Mucosa of descending colon (tissue), 3 donors: ENCODE data around the gene SERPING1. TPM values are rescaled to one million over a fixed set of nuclear protein-coding genes. Genes with fewer than 3 reads are reported as not detected.
A peak's percentile ranks its signal among the peaks of the same experiment; 100 is the strongest.
"Not testable (repeated sequence)": the region's sequence is repeated elsewhere in the genome, so short reads cannot be mapped to it uniquely, and the experiment has no call there.

Experiments
- ATAC-seq: fragments of 200-7000 bp; cut with Tn5 transposase; one replicate; pipeline ENCODE4 v1.9.1; 2020; ENCODE audit warnings: mild to moderate bottlenecking, moderate library complexity
- DNase-seq, 3 donors: peaks; one replicate each; pipeline ENCODE4 v3.0.0-alpha.2; 2020
- H3K36me3 ChIP-seq: fragments of 200-600 bp; one replicate; pipeline ENCODE4 v1.8.0; 2021; ENCODE audit warnings: low read depth, mild to moderate bottlenecking
- H3K4me1 ChIP-seq: fragments of 200-600 bp; one replicate; pipeline ENCODE4 v1.8.0; 2021; ENCODE audit warnings: low read depth, mild to moderate bottlenecking
- H3K4me3 ChIP-seq: fragments of 200-600 bp; one replicate; pipeline ENCODE4 v1.8.0; 2021; ENCODE audit warnings: mild to moderate bottlenecking
- H3K9me3 ChIP-seq: fragments of 200-600 bp; one replicate; pipeline ENCODE4 v1.8.0; 2021; ENCODE audit warnings: mild to moderate bottlenecking
- intact Hi-C, 2 donors: fragments of 100-400 bp; cut with DNase I in 1 of 2; cut with micrococcal nuclease in 1 of 2; formaldehyde crosslinking; loops; one replicate each; pipeline versions ENCODE4 v1.11.0 to v1.11.1; 2022; cut with DNase I, micrococcal nuclease
- total RNA-seq, 3 donors: library from RNA; stranded (reverse); fragmentation: NEBNext Ultra II Directional in 2 of 3; extraction: Animal tissue kit (Norgen Biotek cat#: 25700) in 2 of 3; gene quantifications; one replicate each; pipeline versions ENCODE4 v1.2.1 to v1.2.4, GENCODE V29; 2021 to 2023
- TF ChIP-seq, protein P1 (sequence below): fragments of 200-600 bp; IDR thresholded peaks from one replicate; pipeline ENCODE4 v1.8.0; 2022; ENCODE audit warnings: antibody characterized with exemption, mild to moderate bottlenecking
- donor health status: DM: no; HTN: no; CAD: no; lungs with moderate emphysema.
- donor health status: DM: no; HTN: no; CAD: no.
- donor health status: DM: no; HTN: yes; CAD: no.

SERPING1 gene
- total RNA-seq, 3 donors from 2014 or later = 31.0 to 224 (median 112) TPM

DNA sequence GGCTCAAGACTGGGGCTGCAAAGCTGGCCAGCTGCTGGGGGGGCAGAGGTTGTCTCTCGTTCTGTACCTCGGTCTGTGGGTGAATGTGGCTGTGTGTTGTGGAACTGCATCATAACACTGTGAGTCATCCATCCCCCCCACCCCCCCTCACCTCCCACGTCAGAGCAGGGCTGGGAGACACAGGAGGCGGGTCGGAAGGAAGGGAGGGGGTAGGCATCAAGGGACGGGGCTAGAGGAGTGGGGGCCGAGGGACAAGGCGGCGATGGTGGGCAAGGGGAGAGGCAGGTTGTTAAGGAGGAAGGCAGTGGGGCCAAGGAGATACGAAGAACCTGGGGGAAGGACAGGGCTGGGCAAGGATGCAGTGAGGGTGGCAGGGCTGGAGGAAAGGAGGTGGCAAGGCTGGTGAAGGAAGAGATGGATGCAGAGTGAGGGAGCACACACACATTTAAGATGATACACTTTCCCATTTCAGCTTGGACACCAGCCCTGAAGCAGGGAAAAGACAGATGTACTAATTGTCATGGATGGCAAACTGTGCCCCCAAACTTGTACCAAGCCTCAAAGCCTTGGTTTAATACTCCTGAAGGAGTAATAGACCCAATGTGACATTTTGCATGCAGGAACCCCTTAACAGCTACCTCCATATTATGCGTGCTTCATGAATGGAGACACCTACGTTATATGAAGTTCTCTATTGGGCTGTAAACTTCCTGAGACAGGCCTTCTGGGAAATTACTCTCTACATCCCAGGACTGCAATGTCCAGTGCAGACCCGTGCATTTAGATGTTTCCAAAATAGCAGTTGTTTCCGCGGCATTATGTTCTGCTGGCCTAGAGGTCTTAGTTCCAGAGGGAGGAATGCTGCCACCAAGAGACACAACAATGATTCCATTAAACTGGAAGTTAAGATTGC, 52.6 kb downstream of the SERPING1 start, which contains the start of gene YPEL4:
Gene YPEL4 (minus strand): TSS at position 87 of the 913 bp plus-strand sequence. CDS start 2,805 bp downstream, outside the sequence.
- Histone ChIP-seq H3K4me1 (no peaks in the 10 kb centered on the region), H3K36me3 (no peaks in the 10 kb centered on the region), H3K4me3 (no peak within 1 kb of the TSS), H3K9me3 (no peaks in the 10 kb centered on the region)
- ATAC-seq (peak; percentile 71), DNase-seq (peak in 2 of 3 donors; percentile 38 to 75)
- TF ChIP-seq, protein P1, sequence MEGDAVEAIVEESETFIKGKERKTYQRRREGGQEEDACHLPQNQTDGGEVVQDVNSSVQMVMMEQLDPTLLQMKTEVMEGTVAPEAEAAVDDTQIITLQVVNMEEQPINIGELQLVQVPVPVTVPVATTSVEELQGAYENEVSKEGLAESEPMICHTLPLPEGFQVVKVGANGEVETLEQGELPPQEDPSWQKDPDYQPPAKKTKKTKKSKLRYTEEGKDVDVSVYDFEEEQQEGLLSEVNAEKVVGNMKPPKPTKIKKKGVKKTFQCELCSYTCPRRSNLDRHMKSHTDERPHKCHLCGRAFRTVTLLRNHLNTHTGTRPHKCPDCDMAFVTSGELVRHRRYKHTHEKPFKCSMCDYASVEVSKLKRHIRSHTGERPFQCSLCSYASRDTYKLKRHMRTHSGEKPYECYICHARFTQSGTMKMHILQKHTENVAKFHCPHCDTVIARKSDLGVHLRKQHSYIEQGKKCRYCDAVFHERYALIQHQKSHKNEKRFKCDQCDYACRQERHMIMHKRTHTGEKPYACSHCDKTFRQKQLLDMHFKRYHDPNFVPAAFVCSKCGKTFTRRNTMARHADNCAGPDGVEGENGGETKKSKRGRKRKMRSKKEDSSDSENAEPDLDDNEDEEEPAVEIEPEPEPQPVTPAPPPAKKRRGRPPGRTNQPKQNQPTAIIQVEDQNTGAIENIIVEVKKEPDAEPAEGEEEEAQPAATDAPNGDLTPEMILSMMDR = no peak
- intact Hi-C loops = loop anchor here in 1 of 2 donors (10.0 kb wide), 1 partner anchor 305 kb away; no protein-coding TSS in a partner anchor

DNA sequence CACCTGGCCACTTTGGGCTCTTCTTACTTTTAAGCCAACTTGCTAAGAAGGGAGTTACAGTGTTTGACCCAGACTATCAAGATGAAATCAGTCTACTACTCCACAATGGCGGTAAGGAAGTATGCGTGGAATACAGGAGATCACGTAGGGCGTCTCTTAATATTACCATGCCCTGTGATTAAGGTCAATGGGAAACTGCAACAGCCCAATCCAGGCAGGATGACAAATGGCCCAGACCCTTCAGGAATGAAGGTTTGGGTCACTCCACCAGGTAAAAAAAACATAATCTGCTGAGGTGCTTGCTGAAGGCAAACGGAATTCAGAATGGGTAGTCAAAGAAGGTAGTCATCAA, 53.2 kb downstream of the SERPING1 start:
- no peak for DNase-seq
- TF ChIP-seq, protein P1 = no peak
- intact Hi-C loops = no loop called here
- H3K36me3 ChIP-seq = no peaks in the 10 kb centered on the region
- no peaks in the 10 kb centered on the region for H3K4me1 ChIP-seq
- no peak for ATAC-seq
- no peaks in the 10 kb centered on the region for H3K9me3 ChIP-seq
- H3K4me3 ChIP-seq = no peak overlapping the region

DNA sequence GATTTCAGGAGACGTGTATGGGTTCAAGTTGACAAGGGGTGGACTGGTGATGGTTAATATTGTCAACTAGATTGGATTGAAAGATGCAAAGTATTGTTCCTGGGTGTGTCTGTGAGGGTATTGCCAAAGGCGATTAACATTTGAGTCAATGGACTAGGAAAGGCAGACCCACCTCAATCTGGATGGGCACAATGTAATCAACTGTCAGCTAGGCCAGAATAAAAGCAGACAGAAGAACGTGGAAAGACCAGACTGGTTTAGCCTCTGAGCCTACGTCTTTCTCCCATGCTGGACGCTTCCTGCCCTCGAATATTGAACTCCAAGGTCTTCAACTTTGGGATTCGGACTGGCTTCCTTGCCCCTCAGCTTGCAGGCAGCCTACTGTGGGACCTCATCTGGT, 53.9 kb downstream of the SERPING1 start:
- DNase-seq (no peak), ATAC-seq (no peak)
- peaks cover 1% of the 10 kb centered on the region for H3K4me1 ChIP-seq
- H3K4me3 ChIP-seq = no peak overlapping the region
- intact Hi-C loops = no loop called here
- no peaks in the 10 kb centered on the region for H3K36me3 ChIP-seq
- no peaks in the 10 kb centered on the region for H3K9me3 ChIP-seq
- TF ChIP-seq, protein P1 = no peak

DNA sequence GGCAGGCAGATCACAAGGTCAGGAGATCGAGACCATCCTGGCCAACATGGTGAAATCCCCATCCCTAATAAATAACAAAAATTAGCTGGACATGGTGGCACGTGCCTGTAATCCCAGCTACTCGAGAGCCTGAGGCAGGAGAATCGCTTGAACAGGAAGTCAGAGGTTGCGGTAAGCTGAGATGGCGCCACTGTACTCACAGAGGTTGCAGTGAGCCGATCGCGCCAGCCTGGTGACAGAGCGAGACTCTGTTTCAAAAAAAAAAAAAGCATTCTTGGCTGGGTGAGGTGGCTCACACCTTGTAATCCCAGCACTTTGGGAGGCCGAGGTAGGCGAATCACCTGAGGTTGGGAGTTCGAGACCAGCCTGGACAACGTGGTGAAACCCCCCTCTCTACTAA, 54.7 kb downstream of the SERPING1 start:
- H3K4me1 ChIP-seq, H3K36me3 ChIP-seq, intact Hi-C loops, H3K9me3 ChIP-seq, H3K4me3 ChIP-seq, DNase-seq, ATAC-seq: not testable (repeated sequence)

DNA sequence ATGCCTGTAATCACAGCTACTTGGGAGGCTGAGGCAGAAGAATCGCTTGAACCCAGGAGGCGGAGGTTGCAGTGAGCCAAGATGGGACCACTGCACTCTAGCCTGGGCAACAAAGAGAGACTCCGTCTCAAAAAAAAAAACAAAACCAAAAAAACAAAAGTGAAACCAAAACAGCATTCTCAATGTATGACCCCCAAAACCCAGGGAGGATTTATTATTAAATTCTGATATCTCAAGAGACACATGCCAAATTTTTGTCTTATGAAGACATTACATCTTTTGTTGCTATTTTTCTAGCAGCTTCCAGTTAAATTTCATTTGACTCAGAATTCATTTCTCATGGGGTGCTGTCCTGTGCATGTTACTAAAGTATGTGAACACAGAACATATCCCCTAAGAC, 55.2 kb downstream of the SERPING1 start:
- peaks cover 3% of the 10 kb centered on the region for H3K4me1 ChIP-seq
- H3K9me3 ChIP-seq = no peaks in the 10 kb centered on the region
- TF ChIP-seq, protein P1 = no peak
- H3K36me3 ChIP-seq = peaks cover 4% of the 10 kb centered on the region
- ATAC-seq (no peak), DNase-seq (no peak)
- H3K4me3 ChIP-seq = no peak overlapping the region
- intact Hi-C loops = no loop called here

DNA sequence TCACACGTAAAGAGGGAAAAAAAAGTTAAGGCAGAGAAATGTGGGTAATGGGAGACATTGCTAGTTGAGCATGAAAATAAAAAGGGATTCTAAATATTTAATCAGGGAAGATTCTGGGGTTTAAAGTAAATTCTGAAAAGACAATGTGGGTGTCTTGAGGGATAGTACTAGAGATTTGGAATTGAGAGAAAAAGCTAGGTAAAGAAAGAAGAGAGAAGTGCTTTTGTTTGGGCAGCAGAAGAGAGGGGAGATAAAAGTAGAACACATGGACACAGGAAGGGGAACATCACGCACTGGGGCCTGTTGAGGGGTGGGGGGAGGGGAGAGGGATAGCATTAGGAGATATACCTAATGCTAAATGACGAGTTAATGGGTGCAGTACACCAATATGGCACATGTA, 55.7 kb downstream of the SERPING1 start:
- H3K9me3 ChIP-seq = no peaks in the 10 kb centered on the region
- intact Hi-C loops = no loop called here
- H3K36me3 ChIP-seq = peaks cover 4% of the 10 kb centered on the region
- no peak for ATAC-seq
- peaks cover 3% of the 10 kb centered on the region for H3K4me1 ChIP-seq
- TF ChIP-seq, protein P1 = no peak
- DNase-seq = no peak
- H3K4me3 ChIP-seq = no peak overlapping the region
